Kidney (tissue), 14 donors: ENCODE results near the gene NOL3. TPM values are rescaled to one million over a fixed set of nuclear protein-coding genes. Genes with fewer than 3 reads are reported as not detected.

Experiments used
- DNase-seq, 5 donors: peaks; one replicate each; pipeline ENCODE4 v3.0.0-alpha.2; 2013 to 2020
- FAIRE-seq: peaks from 2 replicates; lab custom pipeline; 2012; peaks lifted over from hg19 to GRCh38; lab: Jason Lieb, UNC
- H3K27ac ChIP-seq, 2 donors: one replicate each; pipeline ENCODE4 v1.7.0; 2013; ENCODE audit warnings: low read depth in 2 of 2, low read length in 2 of 2, inconsistent platforms in 1 of 2
- H3K27me3 ChIP-seq: one replicate; pipeline ENCODE4 v1.7.1; 2013; ENCODE audit warnings: low read length, inconsistent platforms; ENCODE audit not compliant: control insufficient read depth, insufficient read depth
- H3K36me3 ChIP-seq, 3 donors: one replicate each; pipeline versions ENCODE4 v1.7.0 to v1.7.1; 2013; ENCODE audit warnings: low read length in 3 of 3, control low read depth in 1 of 3, inconsistent platforms in 1 of 3; ENCODE audit not compliant: insufficient read depth in 3 of 3, control insufficient read depth in 2 of 3
- H3K4me1 ChIP-seq, 3 donors: one replicate each; pipeline versions ENCODE4 v1.7.0 to v1.7.1; 2013; ENCODE audit warnings: low read length in 3 of 3, inconsistent platforms in 1 of 3, low read depth in 1 of 3; ENCODE audit not compliant: control insufficient read depth in 2 of 3, insufficient read depth in 2 of 3
- H3K4me3 ChIP-seq, 3 donors: one replicate each; pipeline versions ENCODE4 v1.7.0 to v1.8.1; 2013; ENCODE audit warnings: low read length in 3 of 3, control low read depth in 1 of 3, inconsistent platforms in 1 of 3
- H3K9ac ChIP-seq, 3 donors: one replicate each; pipeline versions ENCODE4 v1.7.0 to v1.7.1; 2013; ENCODE audit warnings: low read length in 3 of 3, control low read depth in 1 of 3, inconsistent platforms in 1 of 3
- H3K9me3 ChIP-seq, 3 donors: one replicate each; pipeline versions ENCODE4 v1.7.0 to v1.7.1; 2013; ENCODE audit warnings: low read length in 3 of 3, control low read depth in 1 of 3, inconsistent platforms in 1 of 3; ENCODE audit not compliant: control insufficient read depth in 2 of 3, insufficient read depth in 1 of 3
- intact Hi-C: fragments of 100-400 bp; cut with DNase I; formaldehyde crosslinking; loops from one replicate; pipeline ENCODE4 v1.11.1; 2022
- polyA plus RNA-seq: library from polyadenylated mRNA; stranded (reverse); fragments of 350-450 nt; fragmentation: Illumina TruSeq; extraction: RNeasy Lipid Tissue Mini Kit (QIAGEN cat#74804); gene quantifications from one replicate; pipeline ENCODE4 v1.2.3, GENCODE V29; 2014; ENCODE audit warnings: low read depth, low replicate concordance; ENCODE audit not compliant: insufficient read depth
- total RNA-seq: library from RNA; stranded (reverse); fragmentation: NEBNext Ultra II Directional; extraction: Animal tissue kit (Norgen Biotek cat#: 25700); gene quantifications from one replicate; pipeline ENCODE4 v1.2.1, GENCODE V29; 2021
- TF ChIP-seq, protein P1 (sequence below): IDR thresholded peaks from 3 replicates; pipeline ENCODE4 v1.5.1; 2012; ENCODE audit warnings: mild to moderate bottlenecking, moderate library complexity, borderline replicate concordance; ENCODE audit not compliant: insufficient read depth; ENCODE audit errors: extremely low read depth
- donor health status: control.
- donor health status: control.
- donor health status: control.
- donor health status: control.
- donor health status: control.
- donor health status: DM: yes; HTN: yes; CAD: no.
- donor health status: Normal renal cell carcinoma (clear cell type).

The NOL3 gene
- total and polyA plus RNA-seq, 2 donors from 2014 or later: 35.3 to 36.4 TPM

DNA sequence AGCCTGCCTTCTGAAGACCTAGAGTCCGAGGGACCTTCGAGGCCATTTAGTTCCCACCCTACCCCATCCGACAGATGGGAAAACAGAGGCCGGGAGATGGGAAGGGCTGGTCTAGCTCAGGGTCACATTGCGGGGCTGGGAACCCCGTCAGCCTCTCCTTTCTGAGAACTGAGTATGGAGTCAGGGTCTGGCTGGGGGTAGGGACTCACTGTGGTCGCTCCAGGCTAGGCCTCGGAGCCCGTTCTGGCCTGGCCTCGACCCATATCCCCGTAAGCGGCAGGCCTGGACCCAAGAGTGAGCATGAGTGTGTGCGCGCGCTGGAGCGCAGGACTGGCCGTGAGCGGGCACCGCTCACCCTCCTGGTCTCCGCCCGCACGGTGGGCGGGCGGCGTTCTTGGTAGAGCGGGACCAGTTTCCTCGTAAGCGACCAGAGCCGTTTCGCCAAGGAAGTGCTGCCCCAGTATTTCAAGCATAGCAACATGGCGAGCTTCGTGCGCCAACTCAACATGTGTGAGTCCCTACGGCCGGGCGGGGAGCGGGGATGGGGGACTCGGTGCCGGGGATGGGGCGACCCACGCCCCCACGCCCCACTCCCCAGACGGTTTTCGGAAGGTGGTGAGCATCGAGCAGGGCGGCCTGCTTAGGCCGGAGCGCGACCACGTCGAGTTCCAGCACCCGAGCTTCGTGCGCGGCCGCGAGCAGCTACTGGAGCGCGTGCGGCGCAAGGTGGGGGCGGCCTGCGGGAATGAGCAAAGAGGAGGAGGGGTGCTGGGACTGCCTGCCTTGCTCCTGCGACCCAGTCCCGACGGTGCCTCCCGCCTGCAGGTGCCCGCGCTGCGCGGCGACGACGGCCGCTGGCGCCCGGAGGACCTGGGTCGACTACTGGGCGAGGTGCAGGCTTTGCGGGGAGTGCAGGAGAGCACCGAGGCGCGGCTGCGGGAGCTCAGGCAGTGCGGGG, 4.9 kb upstream of the NOL3 start:
- Histone ChIP-seq H3K4me1 (peaks cover 0 to 46% (median 6%) of the 10 kb centered on the region in 3 donors), H3K9ac (peak overlapping the region in 1 of 3 donors; percentile 16), H3K27ac (no peak overlapping the region), H3K36me3 (no peaks in the 10 kb centered on the region), H3K9me3 (no peaks in the 10 kb centered on the region), H3K27me3 (peaks cover 49% of the 10 kb centered on the region), H3K4me3 (peak overlapping the region in 1 of 3 donors; percentile 18)
- FAIRE-seq (no peak), DNase-seq (peak in 4 of 5 donors; percentile 28 to 57 (median 46))
- TF ChIP-seq, protein P1, sequence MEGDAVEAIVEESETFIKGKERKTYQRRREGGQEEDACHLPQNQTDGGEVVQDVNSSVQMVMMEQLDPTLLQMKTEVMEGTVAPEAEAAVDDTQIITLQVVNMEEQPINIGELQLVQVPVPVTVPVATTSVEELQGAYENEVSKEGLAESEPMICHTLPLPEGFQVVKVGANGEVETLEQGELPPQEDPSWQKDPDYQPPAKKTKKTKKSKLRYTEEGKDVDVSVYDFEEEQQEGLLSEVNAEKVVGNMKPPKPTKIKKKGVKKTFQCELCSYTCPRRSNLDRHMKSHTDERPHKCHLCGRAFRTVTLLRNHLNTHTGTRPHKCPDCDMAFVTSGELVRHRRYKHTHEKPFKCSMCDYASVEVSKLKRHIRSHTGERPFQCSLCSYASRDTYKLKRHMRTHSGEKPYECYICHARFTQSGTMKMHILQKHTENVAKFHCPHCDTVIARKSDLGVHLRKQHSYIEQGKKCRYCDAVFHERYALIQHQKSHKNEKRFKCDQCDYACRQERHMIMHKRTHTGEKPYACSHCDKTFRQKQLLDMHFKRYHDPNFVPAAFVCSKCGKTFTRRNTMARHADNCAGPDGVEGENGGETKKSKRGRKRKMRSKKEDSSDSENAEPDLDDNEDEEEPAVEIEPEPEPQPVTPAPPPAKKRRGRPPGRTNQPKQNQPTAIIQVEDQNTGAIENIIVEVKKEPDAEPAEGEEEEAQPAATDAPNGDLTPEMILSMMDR: no peak
- intact Hi-C loops: no loop called here

DNA sequence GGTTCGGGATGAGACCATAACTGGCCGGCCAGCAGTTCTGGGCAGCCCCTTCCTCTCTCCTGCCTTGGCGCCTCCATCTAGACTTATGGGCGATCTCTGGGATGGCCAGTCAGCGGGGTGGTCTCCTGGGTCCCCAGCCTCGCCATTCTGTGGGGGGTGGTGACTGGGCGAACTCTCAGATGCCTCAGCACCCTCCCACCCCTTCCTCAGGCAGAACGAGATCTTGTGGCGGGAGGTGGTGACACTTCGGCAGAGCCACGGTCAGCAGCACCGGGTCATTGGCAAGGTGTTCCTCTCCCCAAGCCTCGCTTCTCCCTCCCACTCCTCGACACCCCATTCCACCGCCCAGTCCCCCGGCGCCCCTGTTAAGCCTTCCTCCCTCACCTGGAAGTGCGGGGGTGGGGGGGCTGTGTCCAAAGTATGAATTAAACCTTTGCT, 4.2 kb upstream of the NOL3 start:
- peak in 1 of 5 donors; percentile 50 for DNase-seq
- no peaks in the 10 kb centered on the region for H3K36me3 ChIP-seq
- no peaks in the 10 kb centered on the region for H3K9me3 ChIP-seq
- H3K4me1 ChIP-seq: peaks cover 0 to 50% (median 7%) of the 10 kb centered on the region in 3 donors
- TF ChIP-seq, protein P1: no peak
- H3K27ac ChIP-seq: no peak overlapping the region
- H3K4me3 ChIP-seq: no peak overlapping the region
- intact Hi-C loops: no loop called here
- no peak for FAIRE-seq
- H3K9ac ChIP-seq: no peak overlapping the region
- H3K27me3 ChIP-seq: peaks cover 48% of the 10 kb centered on the region

DNA sequence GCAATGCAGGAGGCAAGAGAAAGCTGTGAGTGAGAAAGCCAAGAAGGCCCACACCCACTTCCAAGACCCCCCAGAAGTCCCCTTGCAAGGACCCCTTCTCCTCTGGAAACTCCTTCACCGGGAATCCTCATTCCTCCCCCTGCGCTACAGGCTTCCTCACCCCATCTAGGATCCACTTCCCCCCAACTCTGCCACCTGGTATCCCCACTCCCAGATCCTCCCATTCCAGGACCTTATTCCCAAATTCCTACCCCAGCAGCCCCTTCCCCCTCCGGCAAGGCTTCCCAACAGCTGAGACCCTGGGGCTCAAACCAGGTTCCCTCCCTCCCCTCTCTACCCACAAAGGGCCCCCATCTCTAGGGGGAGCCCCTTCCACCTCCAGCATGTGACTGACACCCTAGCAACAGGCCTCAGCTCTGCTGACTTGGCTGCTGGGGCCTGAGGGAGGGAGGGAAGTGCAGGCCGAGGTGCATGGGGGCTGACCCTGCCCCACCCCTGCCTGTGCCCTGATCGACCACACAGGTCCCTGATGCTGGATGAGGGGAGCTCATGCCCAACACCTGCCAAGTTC, 3.7 kb upstream of the NOL3 start:
- FAIRE-seq: no peak
- intact Hi-C loops: no loop called here
- Histone ChIP-seq H3K4me1 (peaks cover 0 to 48% (median 4%) of the 10 kb centered on the region in 3 donors), H3K4me3 (no peak overlapping the region), H3K27ac (no peak overlapping the region), H3K9ac (no peak overlapping the region), H3K9me3 (no peaks in the 10 kb centered on the region), H3K27me3 (peaks cover 44% of the 10 kb centered on the region), H3K36me3 (no peaks in the 10 kb centered on the region)
- TF ChIP-seq, protein P1: no peak
- no peak for DNase-seq
